ENCODE data around the gene FCF1.
"Not testable (repeated sequence)": the region's sequence is repeated elsewhere in the genome, so short reads cannot be mapped to it uniquely, and the experiment has no call there.

FCF1 gene

DNA sequence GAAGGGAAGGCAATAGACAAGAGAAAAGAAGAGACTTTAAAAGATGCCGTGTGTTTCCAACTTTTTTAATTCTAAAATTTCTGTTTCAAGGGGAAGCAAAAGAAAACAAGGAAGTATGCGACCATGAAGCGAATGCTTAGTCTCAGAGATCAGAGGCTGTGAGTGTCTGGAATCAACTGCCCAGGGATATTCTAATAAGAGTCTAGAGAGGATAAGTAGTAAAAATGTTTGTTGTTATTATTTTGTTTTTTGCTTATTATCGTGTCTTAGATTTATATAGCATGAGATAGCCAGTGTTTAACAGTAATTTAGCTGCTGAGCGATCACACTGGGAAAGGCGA is 421 bp downstream of the FCF1 start:
- peak in 1 of 2 donors; percentile 4 for ATAC-seq (replicated peaks)

DNA sequence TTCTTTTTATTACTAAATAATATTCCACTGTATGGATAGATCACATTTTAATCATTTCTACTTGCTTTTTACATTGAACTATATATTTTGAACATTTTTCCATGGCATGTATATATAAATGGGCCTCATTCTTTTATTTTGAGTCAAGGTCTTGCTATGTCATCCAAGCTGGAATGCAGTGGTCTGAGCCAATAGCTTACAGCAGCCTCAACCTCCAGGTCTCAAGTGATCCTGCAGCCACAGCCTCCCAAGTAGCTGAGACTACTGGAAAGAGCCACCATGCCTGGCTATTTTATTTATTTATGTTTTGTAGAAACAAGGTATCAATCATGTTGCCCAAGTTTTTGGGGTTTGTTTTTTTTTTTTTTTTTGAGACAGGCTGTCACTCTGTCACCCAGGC is 7.6 kb downstream of the FCF1 start:
- Mint-ChIP-seq H3K4me1 (peaks cover 3 to 5% of the 10 kb centered on the region in 2 donors), H3K9me3 (no peaks in the 10 kb centered on the region), H3K36me3 (peaks cover 35 to 44% of the 10 kb centered on the region in 2 donors), H3K27me3 (no peaks in the 10 kb centered on the region), H3K27ac (no peak overlapping the region), H3K4me3 (no peak overlapping the region)
- no peak for ATAC-seq (replicated peaks)
- DNase-seq = no peak

More for the DNA sequence above, 421 bp downstream of the FCF1 start:
- no peaks in the 10 kb centered on the region for H3K9me3 Mint-ChIP-seq
- peaks cover 15 to 23% of the 10 kb centered on the region in 2 donors for H3K36me3 Mint-ChIP-seq
- no peak for DNase-seq
- no peaks in the 10 kb centered on the region for H3K27me3 Mint-ChIP-seq
- peak overlapping the region; percentile 91 to 93 for H3K4me3 Mint-ChIP-seq
- H3K27ac Mint-ChIP-seq = peak overlapping the region; percentile 97
- H3K4me1 Mint-ChIP-seq = peaks cover 14 to 43% of the 10 kb centered on the region in 2 donors

DNA sequence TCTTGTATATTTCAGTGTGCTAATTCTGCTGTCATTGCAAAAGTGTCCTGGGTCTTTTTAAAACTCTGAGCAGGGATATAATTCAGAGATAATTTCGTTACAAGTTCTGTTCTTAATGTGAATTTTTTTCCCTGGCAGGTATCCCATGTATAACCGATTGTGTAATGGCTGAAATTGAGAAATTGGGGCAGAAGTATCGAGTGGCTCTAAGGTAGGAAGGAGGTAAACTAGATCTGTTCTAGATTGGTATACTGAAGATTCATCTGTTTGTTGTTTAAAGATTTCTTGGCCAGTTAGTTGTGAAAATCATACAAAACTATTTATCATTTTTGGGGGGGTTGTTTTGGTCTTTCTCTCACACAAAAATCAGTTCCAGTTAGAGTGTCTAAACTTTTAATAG is 10.2 kb downstream of the FCF1 start:
- H3K36me3 Mint-ChIP-seq = peaks cover 31 to 39% of the 10 kb centered on the region in 2 donors
- no peak overlapping the region for H3K4me3 Mint-ChIP-seq
- H3K27me3 Mint-ChIP-seq = no peaks in the 10 kb centered on the region

DNA sequence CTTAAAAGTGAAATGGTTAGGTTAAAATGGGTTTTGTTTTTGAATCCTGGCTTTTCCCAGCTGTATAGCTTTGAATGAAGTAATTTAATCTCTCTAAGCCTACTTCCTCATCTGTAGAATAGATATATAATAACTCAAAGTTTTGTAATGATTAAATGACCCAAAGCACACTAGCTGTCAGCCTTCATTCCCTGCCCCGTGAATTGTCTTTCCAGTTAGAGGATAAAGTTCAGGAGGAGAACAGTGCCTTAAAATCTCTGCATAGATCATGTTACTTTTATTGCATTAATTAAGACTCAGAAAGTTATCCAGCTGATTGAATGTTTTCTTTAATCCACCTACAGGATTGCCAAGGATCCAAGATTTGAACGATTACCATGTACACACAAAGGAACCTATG is 19.4 kb downstream of the FCF1 start:
- peaks cover 31 to 50% of the 10 kb centered on the region in 2 donors for H3K36me3 Mint-ChIP-seq

More for the DNA sequence above, 10.2 kb downstream of the FCF1 start:
- Mint-ChIP-seq H3K9me3 (no peaks in the 10 kb centered on the region), H3K4me1 (peaks cover 0 to 3% of the 10 kb centered on the region in 2 donors), H3K27ac (no peak overlapping the region)
- DNase-seq = no peak
- ATAC-seq (replicated peaks) = no peak

DNA sequence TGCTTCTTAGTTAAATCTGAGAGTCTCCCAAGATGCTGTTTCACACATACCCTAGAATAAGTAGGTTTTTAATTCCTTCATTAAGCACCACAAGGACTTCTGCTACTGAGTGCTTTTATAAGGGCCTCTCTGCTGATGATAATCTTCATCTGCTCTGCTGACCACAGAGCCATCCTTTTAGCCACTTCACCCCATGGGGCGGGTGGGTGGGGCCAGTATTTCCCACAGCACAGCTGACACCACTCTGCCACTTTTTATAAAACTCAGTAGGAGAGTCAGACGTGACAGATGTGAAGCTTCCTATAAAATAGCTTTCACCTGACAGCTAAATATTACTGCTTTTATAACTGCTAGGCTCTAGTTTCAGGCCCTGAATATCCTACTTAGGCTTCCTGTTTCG is 20.3 kb downstream of the FCF1 start:
- H3K4me3 Mint-ChIP-seq = no peak overlapping the region
- no peak overlapping the region for H3K27ac Mint-ChIP-seq
- ATAC-seq (replicated peaks) (no peak), DNase-seq (no peak)
- H3K4me1 Mint-ChIP-seq = no peaks in the 10 kb centered on the region
- H3K27me3 Mint-ChIP-seq = no peaks in the 10 kb centered on the region
- H3K36me3 Mint-ChIP-seq = peaks cover 27 to 53% of the 10 kb centered on the region in 2 donors
- no peaks in the 10 kb centered on the region for H3K9me3 Mint-ChIP-seq

More for the DNA sequence above, 19.4 kb downstream of the FCF1 start:
- Mint-ChIP-seq H3K27ac (no peak overlapping the region), H3K27me3 (no peaks in the 10 kb centered on the region), H3K4me3 (no peak overlapping the region), H3K4me1 (no peaks in the 10 kb centered on the region), H3K9me3 (no peaks in the 10 kb centered on the region)
- DNase-seq (no peak), ATAC-seq (replicated peaks) (no peak)

DNA sequence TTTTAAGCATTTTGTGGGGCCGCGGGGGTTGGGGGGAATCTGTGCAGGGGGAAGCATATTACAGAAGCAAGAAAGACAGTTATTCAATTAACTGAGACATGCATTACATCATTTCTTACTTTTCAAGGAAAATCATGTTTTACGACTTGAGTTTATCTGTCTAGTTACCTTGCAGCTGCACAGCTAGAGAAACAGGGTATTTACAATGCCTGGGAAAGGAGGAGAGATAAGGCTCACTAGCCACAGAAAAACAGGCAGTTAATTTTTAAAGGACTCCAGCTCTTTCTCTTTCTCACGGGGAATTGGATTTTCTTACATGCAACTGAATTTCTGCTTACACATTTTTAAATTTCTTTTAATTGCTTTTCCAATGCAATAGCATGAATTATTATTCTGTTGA is 22.2 kb downstream of the FCF1 start:
- Mint-ChIP-seq H3K27ac (no peak overlapping the region), H3K9me3 (no peaks in the 10 kb centered on the region), H3K27me3 (no peaks in the 10 kb centered on the region), H3K4me1 (peaks cover 0 to 2% of the 10 kb centered on the region in 2 donors), H3K4me3 (no peak overlapping the region), H3K36me3 (peaks cover 29 to 63% of the 10 kb centered on the region in 2 donors)
- DNase-seq (no peak), ATAC-seq (replicated peaks) (no peak)

DNA sequence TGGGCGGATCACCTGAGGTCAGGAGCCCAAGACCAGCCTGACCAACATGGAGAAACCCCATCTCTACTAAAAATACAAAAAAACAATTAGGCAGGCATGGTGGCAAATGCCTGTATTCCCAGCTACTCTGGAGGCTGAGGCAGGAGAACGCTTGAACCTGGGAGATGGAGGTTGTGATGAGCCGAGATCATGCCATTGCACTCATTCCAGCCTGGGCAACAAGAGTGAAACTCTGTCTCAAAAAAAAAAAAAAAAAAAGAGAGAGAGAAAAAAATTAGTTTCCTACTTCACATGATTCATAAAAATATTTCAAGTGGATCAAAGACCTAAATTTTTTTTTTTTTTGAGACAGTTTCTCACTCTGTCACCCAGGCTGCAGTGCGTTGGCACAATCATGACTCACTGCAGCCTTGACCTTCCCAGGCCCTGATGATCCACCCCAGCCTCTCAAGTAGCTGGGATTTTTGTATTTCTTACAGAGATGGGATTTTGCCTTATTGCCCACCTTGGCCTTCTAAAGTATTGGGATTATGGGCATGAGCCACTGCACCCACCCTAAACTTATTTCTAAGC is 24.9 kb downstream of the FCF1 start:
- no peaks in the 10 kb centered on the region for H3K27me3 Mint-ChIP-seq
- no peak overlapping the region for H3K27ac Mint-ChIP-seq
- H3K4me1 Mint-ChIP-seq = peaks cover 0 to 2% of the 10 kb centered on the region in 2 donors
- no peaks in the 10 kb centered on the region for H3K9me3 Mint-ChIP-seq
- ATAC-seq (replicated peaks) (no peak), DNase-seq (no peak)
- no peak overlapping the region for H3K4me3 Mint-ChIP-seq
- H3K36me3 Mint-ChIP-seq = peaks cover 24 to 51% of the 10 kb centered on the region in 2 donors

DNA sequence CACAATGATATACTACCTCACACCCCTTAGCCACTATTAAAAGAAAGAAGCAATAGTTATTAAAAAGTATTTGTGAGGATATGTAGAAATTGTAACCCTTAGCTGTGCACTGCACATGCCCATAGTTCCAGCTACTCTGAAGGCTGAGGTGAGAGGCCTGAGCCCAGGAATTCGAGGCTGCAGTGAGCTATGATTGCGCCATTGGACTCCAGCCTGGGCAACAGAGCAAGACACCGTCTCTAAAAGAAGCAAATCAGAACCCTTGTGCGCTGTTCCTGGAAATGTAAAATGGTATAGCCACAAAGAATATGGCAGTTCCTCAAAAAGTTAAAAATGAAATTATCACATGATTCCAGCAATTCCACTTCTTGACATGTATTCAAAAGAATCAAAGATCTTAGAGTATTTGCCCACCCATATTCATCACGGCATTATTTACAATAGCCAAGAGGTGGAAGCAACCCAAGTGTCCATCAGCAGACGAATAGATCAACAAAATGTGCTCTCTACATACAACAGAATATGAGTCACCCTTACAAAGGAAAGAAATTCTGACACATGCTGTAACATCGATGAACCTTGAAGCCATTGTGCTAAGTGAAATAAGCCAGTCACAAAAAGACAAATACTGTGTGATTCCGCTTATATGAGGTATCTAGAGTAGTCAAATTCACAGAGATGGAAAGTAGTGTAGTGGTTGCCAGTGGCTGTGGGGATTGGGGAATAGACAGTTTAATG is 26.5 kb downstream of the FCF1 start:
- ATAC-seq (replicated peaks) = no peak
- Mint-ChIP-seq H3K27ac (no peak overlapping the region), H3K4me3 (no peak overlapping the region)

DNA sequence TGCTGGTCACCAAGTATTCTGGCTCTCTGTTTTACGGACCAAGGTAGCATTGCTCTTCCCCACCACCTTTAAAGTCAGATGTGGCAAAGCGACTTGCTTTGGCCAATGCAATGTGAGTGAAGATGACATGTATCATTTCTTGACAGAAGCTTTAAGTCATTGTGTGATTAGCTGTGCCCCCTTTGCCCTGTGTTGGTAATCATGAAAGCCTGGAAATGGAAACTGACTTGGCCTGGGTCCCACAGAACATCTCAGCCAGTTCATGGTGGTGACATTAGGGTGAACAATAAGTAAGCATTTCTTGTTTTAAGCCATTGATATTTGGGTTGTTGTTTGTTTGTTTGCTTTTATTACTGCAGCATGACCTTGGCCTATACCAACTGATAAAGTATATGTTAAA is 34.3 kb downstream of the FCF1 start:
- no peaks in the 10 kb centered on the region for H3K27me3 Mint-ChIP-seq
- DNase-seq = no peak

More for the DNA sequence above, 26.5 kb downstream of the FCF1 start:
- Mint-ChIP-seq H3K27me3 (no peaks in the 10 kb centered on the region), H3K36me3 (peaks cover 23 to 44% of the 10 kb centered on the region in 2 donors), H3K9me3 (no peaks in the 10 kb centered on the region), H3K4me1 (peaks cover 0 to 2% of the 10 kb centered on the region in 2 donors)
- no peak for DNase-seq

DNA sequence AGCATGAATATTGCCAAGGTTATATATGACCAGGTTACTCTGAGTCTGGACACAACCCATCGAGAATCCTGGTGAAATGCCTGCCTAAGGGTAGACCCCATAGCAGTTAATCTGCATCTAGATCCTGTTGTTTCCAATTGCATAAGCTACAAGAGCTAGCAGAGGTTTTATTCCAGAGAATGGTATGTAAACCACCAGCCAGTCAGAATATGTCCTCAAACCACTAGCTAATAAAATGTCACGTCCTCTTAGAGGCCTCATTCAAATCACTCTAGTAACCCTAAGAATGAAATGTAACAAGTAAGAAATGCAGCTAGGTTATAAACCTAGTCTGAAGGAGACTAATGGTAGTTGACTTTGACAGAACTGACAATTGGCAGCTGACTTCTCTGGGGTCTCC is 41.2 kb downstream of the FCF1 start:
- Mint-ChIP-seq H3K36me3 (peaks cover 10 to 12% of the 10 kb centered on the region in 2 donors), H3K27me3 (no peaks in the 10 kb centered on the region), H3K27ac (no peak overlapping the region), H3K9me3 (peaks cover 10 to 12% of the 10 kb centered on the region in 2 donors), H3K4me3 (no peak overlapping the region), H3K4me1 (no peaks in the 10 kb centered on the region)
- no peak for ATAC-seq (replicated peaks)
- no peak for DNase-seq

More for the DNA sequence above, 34.3 kb downstream of the FCF1 start:
- Mint-ChIP-seq H3K36me3 (peaks cover 4 to 6% of the 10 kb centered on the region in 2 donors), H3K27ac (no peak overlapping the region), H3K9me3 (peaks cover 5 to 6% of the 10 kb centered on the region in 2 donors), H3K4me3 (no peak overlapping the region), H3K4me1 (no peaks in the 10 kb centered on the region)
- no peak for ATAC-seq (replicated peaks)

DNA sequence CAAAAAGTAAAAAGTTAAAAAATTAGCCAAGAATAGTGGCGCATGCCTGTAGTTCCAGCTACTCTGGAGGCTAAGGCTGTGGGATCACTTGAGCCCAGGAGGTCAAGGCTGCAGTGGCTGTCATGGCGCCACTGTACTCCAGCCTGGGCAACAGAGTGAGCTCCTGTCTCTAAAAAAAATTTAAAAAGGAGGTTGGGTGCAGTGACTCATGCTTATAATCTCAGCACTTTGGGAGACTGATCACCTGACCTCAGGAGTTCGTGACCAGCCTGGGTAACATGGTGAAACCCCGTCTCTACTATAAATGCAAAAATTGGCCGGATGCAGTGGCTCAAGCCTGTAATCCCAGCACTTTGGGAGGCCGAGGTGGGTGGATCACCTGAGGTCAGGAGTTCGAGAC is 42.0 kb downstream of the FCF1 start:
- H3K9me3 Mint-ChIP-seq = peaks cover 10 to 12% of the 10 kb centered on the region in 2 donors
- H3K4me1 Mint-ChIP-seq = no peaks in the 10 kb centered on the region
- no peak overlapping the region for H3K27ac Mint-ChIP-seq
- no peak overlapping the region for H3K4me3 Mint-ChIP-seq
- DNase-seq (no peak), ATAC-seq (replicated peaks) (no peak)
- H3K27me3 Mint-ChIP-seq = no peaks in the 10 kb centered on the region
- peaks cover 10 to 12% of the 10 kb centered on the region in 2 donors for H3K36me3 Mint-ChIP-seq

DNA sequence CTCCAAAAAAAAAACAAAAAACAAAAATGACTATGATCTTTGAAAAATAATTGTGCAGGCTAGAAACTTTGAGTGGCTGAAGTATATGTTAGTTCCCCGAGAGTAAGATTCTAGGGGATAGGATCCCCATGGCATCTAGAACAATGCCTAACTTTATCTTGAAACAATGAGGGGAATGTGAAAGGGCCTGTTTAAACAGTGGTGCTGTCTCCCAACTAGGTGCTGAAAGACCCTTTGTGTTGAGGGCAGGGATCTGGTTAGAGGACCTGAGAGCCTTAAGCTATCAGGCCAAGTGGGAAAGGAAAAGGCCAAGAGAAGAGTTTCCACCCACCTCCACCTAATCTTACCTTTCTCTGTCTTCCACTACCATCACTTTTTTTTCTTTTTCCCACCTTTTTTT is 43.4 kb downstream of the FCF1 start:
- no peak for DNase-seq
- no peaks in the 10 kb centered on the region for H3K4me1 Mint-ChIP-seq
- H3K36me3 Mint-ChIP-seq = peaks cover 10 to 12% of the 10 kb centered on the region in 2 donors
- no peak for ATAC-seq (replicated peaks)
- peaks cover 10 to 12% of the 10 kb centered on the region in 2 donors for H3K9me3 Mint-ChIP-seq
- H3K27me3 Mint-ChIP-seq = no peaks in the 10 kb centered on the region
- H3K27ac Mint-ChIP-seq = no peak overlapping the region
- H3K4me3 Mint-ChIP-seq = no peak overlapping the region

DNA sequence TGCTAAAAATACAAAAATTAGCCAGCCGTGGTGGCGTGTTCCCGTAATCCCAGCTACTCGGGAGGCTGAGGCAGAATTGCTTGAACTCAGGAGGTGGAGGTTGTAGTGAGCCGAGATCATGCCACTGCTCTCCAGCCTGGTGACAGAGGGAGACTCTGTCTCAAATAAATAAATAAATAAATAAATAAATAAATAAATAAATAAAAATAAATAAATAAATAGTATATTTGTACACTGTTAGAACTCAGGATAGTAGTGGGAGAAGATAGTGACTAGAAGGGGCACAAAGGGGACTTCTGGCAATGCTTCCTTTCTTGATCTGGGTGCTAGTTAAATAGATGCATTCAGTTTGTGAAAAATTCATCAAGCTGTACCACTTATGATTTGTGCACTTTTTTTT is 45.6 kb downstream of the FCF1 start:
- not testable (repeated sequence) for H3K9me3 Mint-ChIP-seq; ATAC-seq (replicated peaks); H3K4me1 Mint-ChIP-seq; H3K4me3 Mint-ChIP-seq; H3K27me3 Mint-ChIP-seq; DNase-seq; H3K36me3 Mint-ChIP-seq; H3K27ac Mint-ChIP-seq

DNA sequence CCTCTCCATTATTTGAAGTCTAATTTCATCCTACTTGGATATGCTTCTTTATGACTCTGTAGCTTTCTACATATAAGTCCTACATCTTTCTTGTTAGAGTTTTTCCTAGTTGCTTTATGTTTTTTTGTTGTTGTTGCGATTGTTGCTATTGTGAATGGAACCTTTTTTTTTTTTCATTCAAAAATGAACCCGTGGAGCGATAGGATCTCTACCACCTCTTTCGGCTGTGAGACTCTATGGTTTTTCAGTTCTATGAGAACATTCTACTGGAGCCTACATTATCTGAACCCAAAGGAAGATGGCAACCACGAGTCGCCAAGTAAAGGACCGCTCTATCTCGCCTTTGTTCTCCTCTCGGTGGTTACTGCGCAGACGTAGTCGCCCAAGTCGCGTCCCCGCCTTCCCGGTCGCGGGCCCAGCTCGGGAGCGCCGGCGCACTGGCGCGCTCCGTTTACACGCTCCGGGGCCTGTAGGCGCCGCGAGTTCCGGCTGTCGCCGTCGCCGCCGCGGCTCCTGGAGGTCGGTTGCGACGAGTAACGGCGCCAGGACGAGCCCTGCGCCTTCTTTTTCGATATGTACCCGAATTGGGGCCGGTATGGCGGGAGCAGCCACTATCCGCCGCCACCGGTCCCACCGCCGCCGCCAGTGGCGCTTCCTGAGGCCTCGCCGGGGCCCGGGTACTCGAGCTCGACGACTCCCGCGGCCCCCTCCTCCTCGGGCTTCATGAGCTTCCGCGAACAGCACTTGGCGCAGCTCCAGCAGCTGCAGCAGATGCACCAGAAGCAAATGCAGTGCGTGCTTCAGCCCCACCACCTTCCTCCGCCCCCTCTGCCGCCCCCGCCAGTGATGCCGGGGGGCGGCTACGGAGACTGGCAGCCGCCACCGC is 50.2 kb downstream of the FCF1 start, which contains the start of gene YLPM1:
Gene YLPM1 (plus strand): TSS at position 400 of the 886 bp plus-strand sequence. CDS start 174 bp downstream, at position 574.
- H3K4me1 Mint-ChIP-seq = peaks cover 27 to 44% of the 10 kb centered on the region in 2 donors
- H3K9me3 Mint-ChIP-seq = no peaks in the 10 kb centered on the region
- DNase-seq (peak; percentile 93), ATAC-seq (replicated peaks) (peak; percentile 96 to 98)
- peak within 1 kb of the TSS; percentile 94 to 95 for H3K4me3 Mint-ChIP-seq
- H3K27me3 Mint-ChIP-seq = no peaks in the 10 kb centered on the region
- H3K36me3 Mint-ChIP-seq = peaks cover 17 to 19% of the 10 kb centered on the region in 2 donors
- peak within 1 kb of the TSS; percentile 97 for H3K27ac Mint-ChIP-seq
